Measurements from ENCODE around the gene EI24.
"Not testable (repeated sequence)": the region's sequence is repeated elsewhere in the genome, so short reads cannot be mapped to it uniquely, and the experiment has no call there.

EI24 gene

DNA sequence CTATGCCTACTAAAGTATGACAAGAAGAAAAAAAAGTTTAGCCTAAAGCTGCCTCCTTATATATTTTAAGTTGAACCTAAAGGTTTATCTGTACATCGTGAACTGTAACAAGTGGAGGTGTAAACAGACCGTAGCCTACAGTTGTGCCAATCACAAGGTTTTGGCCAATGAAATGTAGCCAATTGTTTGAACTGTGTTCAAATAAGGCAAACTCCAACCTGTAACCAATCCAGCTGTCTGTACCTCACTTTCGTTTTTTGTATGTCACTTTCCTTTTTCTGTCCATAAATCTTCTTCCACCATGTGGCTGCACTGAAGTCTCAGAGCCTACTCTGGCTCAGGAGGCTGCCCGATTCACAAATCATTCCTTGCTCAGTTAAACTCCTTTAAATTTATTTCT lies 6.8 kb upstream of the EI24 start:
- no peaks in the 10 kb centered on the region for H3K9me3 ChIP-seq (ENCODE audit: control insufficient read depth, insufficient read depth, low read length)
- H3K36me3 ChIP-seq (ENCODE audit: insufficient read depth, low read length), result no peaks in the 10 kb centered on the region
- no peaks in the 10 kb centered on the region for H3K4me1 ChIP-seq (ENCODE audit: insufficient read depth, low read length)
- no peak overlapping the region for H3K9ac ChIP-seq (ENCODE audit: low read depth, low read length)

DNA sequence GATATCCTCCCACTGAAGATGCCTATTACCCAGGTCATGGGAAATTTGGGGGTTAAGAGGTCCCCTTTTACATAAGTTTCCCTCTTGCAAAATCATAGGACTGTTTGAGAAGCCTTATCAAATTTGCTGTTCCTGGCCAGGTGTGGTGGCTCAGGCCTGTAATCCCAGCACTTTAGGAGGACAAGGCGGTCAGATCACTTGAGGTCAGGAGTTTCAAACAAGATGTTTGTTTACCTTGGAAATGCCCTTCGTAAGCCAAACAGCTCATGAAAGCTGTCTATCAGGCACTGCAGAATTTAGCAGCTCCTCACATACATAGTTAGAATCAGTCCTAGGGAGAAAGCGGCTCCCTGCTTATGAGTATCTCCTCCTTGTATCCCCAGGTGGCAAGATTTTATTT lies 4.9 kb upstream of the EI24 start:
- Histone ChIP-seq H3K9me3 (ENCODE audit: control insufficient read depth, insufficient read depth, low read length) (no peaks in the 10 kb centered on the region), H3K36me3 (ENCODE audit: insufficient read depth, low read length) (no peaks in the 10 kb centered on the region), H3K9ac (ENCODE audit: low read depth, low read length) (no peak overlapping the region), H3K4me1 (ENCODE audit: insufficient read depth, low read length) (no peaks in the 10 kb centered on the region)

DNA sequence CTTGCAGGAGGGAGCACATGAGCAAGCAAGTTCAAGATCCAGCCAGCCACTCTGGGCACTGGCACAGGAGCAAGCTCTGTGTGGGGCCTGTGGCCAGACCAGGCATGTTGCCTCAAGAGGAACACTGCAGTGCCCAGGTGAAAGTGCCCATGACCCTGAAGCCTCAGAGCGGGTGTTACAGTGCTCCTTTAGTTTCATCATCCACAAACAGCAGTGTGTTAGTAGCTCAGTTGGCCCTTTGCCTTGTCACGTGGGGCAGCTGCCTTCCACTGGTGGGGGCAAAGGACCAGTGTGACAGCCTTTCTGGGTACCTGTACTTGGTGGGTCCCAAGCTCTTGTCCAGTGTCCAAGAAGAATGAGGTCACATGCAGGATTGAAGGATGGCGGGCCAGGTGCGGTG lies 3.0 kb upstream of the EI24 start:
- no peaks in the 10 kb centered on the region for H3K9me3 ChIP-seq (ENCODE audit: control insufficient read depth, insufficient read depth, low read length)
- H3K9ac ChIP-seq (ENCODE audit: low read depth, low read length), result no peak overlapping the region
- peaks cover 3% of the 10 kb centered on the region; the same call in 1 of the 2 replicates for H3K36me3 ChIP-seq (ENCODE audit: insufficient read depth, low read length)
- H3K4me1 ChIP-seq (ENCODE audit: insufficient read depth, low read length), result peaks cover 4% of the 10 kb centered on the region; the same call in 1 of the 2 replicates

DNA sequence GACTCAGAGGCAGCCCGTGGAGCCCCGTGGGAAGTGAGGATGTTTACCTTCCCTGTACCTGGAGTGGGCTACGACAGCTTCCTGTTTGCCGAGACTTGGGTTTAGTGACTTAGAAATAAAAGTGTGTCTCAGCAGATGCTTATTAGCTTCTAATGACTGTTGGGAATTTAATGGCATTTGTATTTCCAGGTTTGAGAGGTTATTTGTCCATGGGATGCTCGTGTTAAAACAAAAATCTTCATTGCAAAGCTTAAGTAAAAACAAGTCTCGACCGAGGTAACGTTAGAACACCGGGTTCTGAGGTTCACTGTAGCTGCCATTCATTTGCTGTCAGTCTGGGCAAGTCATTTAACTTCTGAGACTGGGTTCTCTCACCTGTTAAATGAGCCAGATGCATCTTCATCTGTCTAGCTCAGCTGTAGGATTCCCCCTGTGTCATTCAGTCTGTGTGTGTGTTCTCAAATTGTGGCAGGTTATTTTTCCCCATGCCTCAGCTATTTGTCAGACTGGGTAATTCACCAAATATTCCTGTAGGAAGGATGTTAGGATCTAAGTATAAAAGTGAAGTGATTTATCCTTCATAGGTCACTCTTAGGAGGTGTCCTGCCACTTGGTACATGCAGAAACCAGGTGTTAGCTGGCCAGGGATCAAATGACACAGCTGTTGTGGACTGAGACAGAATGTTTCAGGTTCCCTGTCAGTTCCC lies 791 bp downstream of the EI24 start:
- Histone ChIP-seq H3K36me3 (ENCODE audit: insufficient read depth, low read length) (peaks cover 13% of the 10 kb centered on the region), H3K4me1 (ENCODE audit: insufficient read depth, low read length) (peaks cover 4% of the 10 kb centered on the region; the same call in 1 of the 2 replicates), H3K9ac (ENCODE audit: low read depth, low read length) (peak overlapping the region; percentile 80), H3K9me3 (ENCODE audit: control insufficient read depth, insufficient read depth, low read length) (no peaks in the 10 kb centered on the region)

DNA sequence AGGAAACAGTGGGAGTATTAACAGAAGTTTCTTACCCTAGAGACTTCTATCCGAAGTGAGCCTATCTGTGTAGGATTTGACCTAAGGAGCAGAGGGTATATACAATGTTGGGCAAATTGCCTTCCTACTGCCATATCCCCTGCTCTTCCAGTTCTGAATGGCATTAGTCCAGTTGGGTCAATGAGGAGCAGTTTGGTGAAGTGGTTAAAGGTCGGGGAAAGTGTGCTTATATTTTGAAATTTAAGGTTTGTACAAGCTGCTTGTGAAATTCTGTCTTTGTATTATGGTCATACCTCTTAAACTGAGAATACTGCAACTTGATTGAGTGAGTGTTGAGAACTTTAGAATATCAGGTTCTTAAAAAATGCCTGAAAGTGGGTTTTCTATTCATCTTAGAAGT lies 1.7 kb downstream of the EI24 start:
- Histone ChIP-seq H3K9me3 (ENCODE audit: control insufficient read depth, insufficient read depth, low read length) (no peaks in the 10 kb centered on the region), H3K9ac (ENCODE audit: low read depth, low read length) (no peak overlapping the region), H3K36me3 (ENCODE audit: insufficient read depth, low read length) (peaks cover 16% of the 10 kb centered on the region), H3K4me1 (ENCODE audit: insufficient read depth, low read length) (peaks cover 4% of the 10 kb centered on the region; the same call in 1 of the 2 replicates)

DNA sequence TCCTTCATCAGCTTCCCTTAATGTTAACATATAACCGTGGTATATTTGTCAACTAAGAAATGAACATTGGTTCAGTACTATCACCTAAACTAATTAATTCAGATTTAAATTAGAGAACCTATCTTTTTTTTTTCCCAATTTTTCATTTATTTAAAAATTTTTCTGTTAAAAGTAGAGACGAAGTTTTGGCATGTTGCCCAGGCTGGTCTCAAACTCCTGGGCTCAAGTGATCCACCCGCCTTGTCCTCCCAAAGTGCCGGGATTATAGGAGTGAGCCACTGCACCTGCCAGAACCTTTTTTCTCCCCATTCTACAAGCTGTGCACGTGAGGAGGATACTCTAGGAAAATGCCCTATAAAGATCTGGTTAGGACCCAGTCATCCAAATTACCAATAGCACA lies 3.6 kb downstream of the EI24 start:
- Histone ChIP-seq H3K9ac (ENCODE audit: low read depth, low read length) (no peak overlapping the region), H3K36me3 (ENCODE audit: insufficient read depth, low read length) (peaks cover 29% of the 10 kb centered on the region), H3K9me3 (ENCODE audit: control insufficient read depth, insufficient read depth, low read length) (no peaks in the 10 kb centered on the region), H3K4me1 (ENCODE audit: insufficient read depth, low read length) (peaks cover 4% of the 10 kb centered on the region; the same call in 1 of the 2 replicates)

DNA sequence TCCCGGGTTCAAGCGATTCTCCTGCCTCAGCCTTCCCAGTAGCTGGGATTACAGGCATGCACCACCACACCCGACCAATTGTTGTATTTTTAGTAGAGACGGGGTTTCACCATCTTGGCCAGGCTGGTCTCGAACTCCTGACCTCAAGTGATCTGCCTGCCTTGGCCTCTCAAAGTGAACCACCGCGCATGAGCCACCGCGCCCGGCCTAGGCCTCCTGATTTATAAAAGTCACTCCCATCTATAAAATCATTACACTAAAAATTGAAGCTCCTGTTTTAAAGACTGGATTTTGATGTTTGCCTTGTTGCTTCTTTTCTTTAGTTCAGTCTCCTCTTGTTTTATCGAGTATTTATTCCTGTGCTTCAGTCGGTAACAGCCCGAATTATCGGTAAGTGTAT lies 7.9 kb downstream of the EI24 start:
- not testable (repeated sequence) for H3K4me1 ChIP-seq (ENCODE audit: insufficient read depth, low read length); H3K9me3 ChIP-seq (ENCODE audit: control insufficient read depth, insufficient read depth, low read length); H3K9ac ChIP-seq (ENCODE audit: low read depth, low read length)
- peaks cover 43% of the 10 kb centered on the region for H3K36me3 ChIP-seq (ENCODE audit: insufficient read depth, low read length)

DNA sequence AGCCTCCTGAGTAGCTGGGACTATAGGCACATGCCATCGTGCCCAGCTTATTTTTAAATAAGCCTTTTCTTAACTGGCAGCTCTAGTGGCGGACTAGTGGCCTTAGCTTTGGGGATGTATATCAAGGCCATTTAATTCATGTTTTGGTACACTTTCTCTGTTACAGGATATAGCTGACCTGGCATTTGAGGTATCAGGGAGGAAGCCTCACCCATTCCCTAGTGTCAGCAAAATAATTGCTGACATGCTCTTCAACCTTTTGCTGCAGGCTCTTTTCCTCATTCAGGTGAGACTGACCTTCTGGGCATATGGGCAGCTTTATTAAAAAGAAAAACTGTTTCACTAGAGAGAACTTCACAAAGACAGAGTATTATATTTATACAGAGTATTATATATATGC lies 9.5 kb downstream of the EI24 start:
- Histone ChIP-seq H3K36me3 (ENCODE audit: insufficient read depth, low read length) (peaks cover 37% of the 10 kb centered on the region), H3K9me3 (ENCODE audit: control insufficient read depth, insufficient read depth, low read length) (no peaks in the 10 kb centered on the region), H3K9ac (ENCODE audit: low read depth, low read length) (no peak overlapping the region), H3K4me1 (ENCODE audit: insufficient read depth, low read length) (no peaks in the 10 kb centered on the region)

DNA sequence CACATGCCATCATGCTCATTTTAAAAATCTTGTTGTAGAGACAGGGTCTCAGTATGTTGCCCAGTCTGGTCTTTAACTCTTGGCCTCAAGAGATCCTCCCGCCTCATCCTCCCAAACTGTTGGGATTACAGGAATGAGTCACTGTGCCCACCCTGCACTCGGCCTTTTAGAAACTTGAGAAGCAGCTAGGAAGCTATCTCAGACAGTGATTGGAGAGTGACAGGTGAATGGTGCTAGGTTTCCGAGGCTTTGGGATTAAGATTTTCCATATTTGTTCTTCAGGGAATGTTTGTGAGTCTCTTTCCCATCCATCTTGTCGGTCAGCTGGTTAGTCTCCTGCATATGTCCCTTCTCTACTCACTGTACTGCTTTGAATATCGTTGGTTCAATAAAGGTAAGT lies 10.5 kb downstream of the EI24 start:
- no peaks in the 10 kb centered on the region for H3K4me1 ChIP-seq (ENCODE audit: insufficient read depth, low read length)
- no peak overlapping the region for H3K9ac ChIP-seq (ENCODE audit: low read depth, low read length)
- H3K9me3 ChIP-seq (ENCODE audit: control insufficient read depth, insufficient read depth, low read length), result no peaks in the 10 kb centered on the region
- H3K36me3 ChIP-seq (ENCODE audit: insufficient read depth, low read length), result peaks cover 35% of the 10 kb centered on the region

DNA sequence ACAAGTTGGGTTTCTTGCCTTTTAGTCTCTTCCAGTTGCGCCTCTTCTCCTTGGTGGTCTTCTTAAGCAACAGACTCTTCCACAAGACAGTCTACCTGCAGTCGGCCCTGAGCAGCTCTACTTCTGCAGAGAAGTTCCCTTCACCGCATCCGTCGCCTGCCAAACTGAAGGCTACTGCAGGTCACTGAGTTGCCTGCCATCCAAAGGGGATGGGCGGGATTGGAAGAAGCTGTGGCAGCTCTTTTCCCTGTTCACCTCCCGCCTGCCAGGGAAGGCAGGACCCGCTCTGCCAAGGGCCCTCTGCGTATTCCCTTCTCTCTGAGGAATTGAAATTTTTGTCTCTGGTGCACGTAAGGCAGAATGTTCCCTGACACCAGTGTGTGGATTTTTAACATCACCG lies 14.2 kb downstream of the EI24 start:
- H3K4me1 ChIP-seq (ENCODE audit: insufficient read depth, low read length), result no peaks in the 10 kb centered on the region
- H3K9ac ChIP-seq (ENCODE audit: low read depth, low read length), result no peak overlapping the region
- H3K9me3 ChIP-seq (ENCODE audit: control insufficient read depth, insufficient read depth, low read length), result no peaks in the 10 kb centered on the region
- peaks cover 12% of the 10 kb centered on the region; the same call in 1 of the 2 replicates for H3K36me3 ChIP-seq (ENCODE audit: insufficient read depth, low read length)

DNA sequence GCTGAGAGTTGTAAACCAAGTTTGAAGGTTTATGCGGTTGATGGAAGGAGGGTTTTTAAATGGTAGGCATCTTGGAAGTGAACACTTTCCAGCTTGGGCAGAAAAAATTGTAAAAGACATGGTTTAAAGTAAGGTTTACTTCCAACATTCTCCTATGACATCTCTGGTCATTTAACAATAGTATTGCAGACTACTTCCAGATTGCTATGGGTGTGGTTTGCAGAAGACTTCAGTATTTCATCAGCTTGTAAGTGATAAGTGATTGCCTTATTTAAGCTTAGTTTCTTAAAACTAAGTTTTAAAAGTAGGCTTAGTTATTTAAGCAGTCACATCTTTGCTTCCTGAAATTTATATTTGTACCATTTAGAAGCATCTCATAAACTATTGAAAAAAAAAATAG lies 16.2 kb downstream of the EI24 start:
- peaks cover under 1% of the 10 kb centered on the region; the same call in 1 of the 2 replicates for H3K36me3 ChIP-seq (ENCODE audit: insufficient read depth, low read length)
- no peak overlapping the region for H3K9ac ChIP-seq (ENCODE audit: low read depth, low read length)
- no peaks in the 10 kb centered on the region for H3K4me1 ChIP-seq (ENCODE audit: insufficient read depth, low read length)
- no peaks in the 10 kb centered on the region for H3K9me3 ChIP-seq (ENCODE audit: control insufficient read depth, insufficient read depth, low read length)

DNA sequence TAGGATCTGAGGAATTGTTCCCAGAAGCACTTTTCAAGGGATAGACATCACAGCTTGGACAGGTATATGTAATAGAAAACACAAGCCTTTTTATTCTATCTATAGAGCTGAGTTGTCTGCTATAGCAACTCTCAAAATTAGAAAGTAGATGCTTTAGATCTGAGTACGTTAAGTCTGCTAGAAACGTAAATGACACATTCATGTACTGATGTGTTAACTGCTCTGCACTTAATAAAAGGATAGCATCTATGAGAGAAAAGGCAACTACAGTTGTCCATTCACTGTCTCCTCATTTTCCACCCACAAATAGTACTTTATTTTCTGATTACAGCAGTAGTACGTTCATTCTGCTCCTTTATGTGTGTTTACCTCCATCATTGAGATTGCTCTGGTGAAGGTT lies 17.3 kb downstream of the EI24 start:
- no peaks in the 10 kb centered on the region for H3K4me1 ChIP-seq (ENCODE audit: insufficient read depth, low read length)
- no peak overlapping the region for H3K9ac ChIP-seq (ENCODE audit: low read depth, low read length)
- H3K36me3 ChIP-seq (ENCODE audit: insufficient read depth, low read length), result no peaks in the 10 kb centered on the region; the same call in 1 of the 2 replicates
- no peaks in the 10 kb centered on the region for H3K9me3 ChIP-seq (ENCODE audit: control insufficient read depth, insufficient read depth, low read length)

DNA sequence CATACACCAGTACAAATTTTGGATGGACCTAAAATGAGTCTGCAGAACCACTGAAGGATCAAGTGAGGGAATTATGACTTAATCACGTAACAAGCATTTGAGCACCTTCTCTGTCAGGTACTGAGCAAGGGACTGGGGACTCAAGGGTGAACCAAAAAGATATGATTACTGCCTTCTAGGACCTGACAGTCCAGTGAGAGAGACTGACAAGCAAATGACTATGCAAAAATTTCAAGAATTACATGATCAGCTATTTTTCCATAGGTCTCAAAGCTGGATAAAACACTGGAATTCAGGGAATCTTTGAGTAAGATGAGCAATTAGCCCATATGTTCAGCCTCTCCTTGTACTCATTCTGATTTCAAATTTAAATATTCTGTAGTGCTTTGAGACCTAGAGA lies 18.2 kb downstream of the EI24 start:
- Histone ChIP-seq H3K36me3 (ENCODE audit: insufficient read depth, low read length) (no peaks in the 10 kb centered on the region; the same call in 1 of the 2 replicates), H3K9me3 (ENCODE audit: control insufficient read depth, insufficient read depth, low read length) (no peaks in the 10 kb centered on the region), H3K9ac (ENCODE audit: low read depth, low read length) (no peak overlapping the region), H3K4me1 (ENCODE audit: insufficient read depth, low read length) (no peaks in the 10 kb centered on the region)

DNA sequence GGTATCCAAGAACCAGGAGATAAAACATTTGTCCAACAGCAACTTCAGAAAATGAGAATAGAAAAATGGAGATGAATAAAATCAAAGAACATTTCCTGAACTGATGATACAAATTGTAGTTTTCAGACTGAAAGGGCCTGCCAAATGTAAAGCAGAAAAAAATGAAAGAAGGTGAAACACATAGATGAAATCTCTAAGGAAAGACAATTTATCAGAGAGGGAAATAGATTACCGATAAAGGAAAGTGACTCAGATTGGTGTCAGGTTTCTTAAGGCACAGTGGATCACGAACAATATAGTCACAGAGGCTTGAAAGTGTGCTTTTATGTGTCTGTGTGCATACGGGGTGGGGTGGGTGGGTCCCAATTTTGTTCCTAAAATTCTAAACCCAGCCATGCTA lies 19.2 kb downstream of the EI24 start:
- Histone ChIP-seq H3K4me1 (ENCODE audit: insufficient read depth, low read length) (peaks cover 1% of the 10 kb centered on the region; the same call in 1 of the 2 replicates), H3K36me3 (ENCODE audit: insufficient read depth, low read length) (no peaks in the 10 kb centered on the region; the same call in 1 of the 2 replicates), H3K9me3 (ENCODE audit: control insufficient read depth, insufficient read depth, low read length) (no peaks in the 10 kb centered on the region), H3K9ac (ENCODE audit: low read depth, low read length) (no peak overlapping the region)

DNA sequence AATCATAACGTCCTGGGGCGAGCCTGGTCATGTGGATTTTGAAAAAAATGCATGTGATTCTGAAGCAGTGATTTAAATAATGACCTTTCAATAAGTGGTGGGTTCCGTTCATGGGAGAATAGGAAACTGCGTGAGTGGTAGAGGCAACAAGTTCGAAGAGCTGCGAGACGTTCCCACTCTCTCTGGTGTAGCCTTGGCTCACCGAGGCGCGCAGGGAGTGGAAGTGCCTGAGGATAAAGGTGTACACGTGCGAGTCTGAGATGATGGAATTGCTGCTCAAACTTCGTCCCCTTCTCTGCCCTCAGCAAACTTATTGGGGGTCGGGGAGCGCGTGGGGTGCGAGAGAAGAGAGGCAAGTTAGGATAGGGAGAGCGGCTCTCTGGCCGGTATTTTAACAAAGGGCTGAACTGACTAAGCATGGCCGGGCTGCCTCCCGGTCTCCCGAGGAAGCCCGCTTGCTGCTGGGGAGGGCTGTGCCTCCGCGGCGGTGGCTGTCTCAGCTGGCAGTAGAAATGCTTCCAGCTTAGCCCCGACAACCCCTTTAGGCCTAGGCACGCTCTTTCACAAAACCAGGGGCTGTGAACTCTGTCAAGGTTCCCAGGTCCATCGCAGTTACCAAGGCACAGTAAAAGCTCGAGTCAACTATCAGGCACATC lies 22.5 kb downstream of the EI24 start:
- peak overlapping the region; percentile 81 for H3K9ac ChIP-seq (ENCODE audit: low read depth, low read length)
- no peaks in the 10 kb centered on the region for H3K36me3 ChIP-seq (ENCODE audit: insufficient read depth, low read length)
- H3K9me3 ChIP-seq (ENCODE audit: control insufficient read depth, insufficient read depth, low read length), result no peaks in the 10 kb centered on the region
- H3K4me1 ChIP-seq (ENCODE audit: insufficient read depth, low read length), result peaks cover 5% of the 10 kb centered on the region

Data from ES-I3 (cell line).